Measurements from ENCODE around the gene FMO5. TPM values are rescaled to one million over a fixed set of nuclear protein-coding genes. Genes with fewer than 3 reads are reported as not detected.

Gene FMO5
- total RNA-seq, 1 donor = 3.5 TPM

GRCh38 chr1:147156642-147157041, 68.5 kb downstream of the FMO5 start:
- Histone ChIP-seq H3K27me3 (ENCODE audit: insufficient read depth, low read length) (no peaks in the 10 kb centered on the region), H3K4me1 (ENCODE audit: insufficient read depth, low read length) (no peaks in the 10 kb centered on the region), H3K4me3 (ENCODE audit: low read length) (no peak overlapping the region), H3K9me3 (ENCODE audit: low read depth, low read length) (no peaks in the 10 kb centered on the region)

- H3K9me3 ChIP-seq (ENCODE audit: low read depth, low read length) = no peaks in the 10 kb centered on the region
- no peak overlapping the region for H3K4me3 ChIP-seq (ENCODE audit: low read length)
- no peaks in the 10 kb centered on the region for H3K4me1 ChIP-seq (ENCODE audit: insufficient read depth, low read length)
These were observed 72.4 kb downstream of the FMO5 start for GRCh38 chr1:147152772-147153171.

GRCh38 chr1:147151244-147151643, 73.9 kb downstream of the FMO5 start:
- Histone ChIP-seq H3K4me3 (ENCODE audit: low read length) (no peak overlapping the region), H3K4me1 (ENCODE audit: insufficient read depth, low read length) (no peaks in the 10 kb centered on the region), H3K27me3 (ENCODE audit: insufficient read depth, low read length) (no peaks in the 10 kb centered on the region), H3K9me3 (ENCODE audit: low read depth, low read length) (no peaks in the 10 kb centered on the region)

More at GRCh38 chr1:147152772-147153171, 72.4 kb downstream of the FMO5 start:
- H3K27me3 ChIP-seq (ENCODE audit: insufficient read depth, low read length) = no peaks in the 10 kb centered on the region

GRCh38 chr1:147142886-147143285, 82.3 kb downstream of the FMO5 start:
- Histone ChIP-seq H3K4me1 (ENCODE audit: insufficient read depth, low read length) (no peaks in the 10 kb centered on the region), H3K4me3 (ENCODE audit: low read length) (no peak overlapping the region), H3K9me3 (ENCODE audit: low read depth, low read length) (no peaks in the 10 kb centered on the region), H3K27me3 (ENCODE audit: insufficient read depth, low read length) (peaks cover 18% of the 10 kb centered on the region)

Other genes starting within 250 kb of the FMO5 start
- gene PRKAB2, start 52.9 kb downstream of the FMO5 start, total RNA-seq = 9.3 TPM
- 22.6 TPM for gene CHD1L, start 17.3 kb upstream of the FMO5 start, total RNA-seq